Measurements from ENCODE around the gene KCNMA1. TPM values are rescaled to one million over a fixed set of nuclear protein-coding genes. Genes with fewer than 3 reads are reported as not detected.
"Not testable (repeated sequence)": the region's sequence is repeated elsewhere in the genome, so short reads cannot be mapped to it uniquely, and the experiment has no call there.

Gene KCNMA1
- total RNA-seq, 1 donor from 2014 or later = 95.5 TPM

GRCh38 chr10:77392236-77392721, 245.3 kb downstream of the KCNMA1 start:
- TF ChIP-seq, protein P1, sequence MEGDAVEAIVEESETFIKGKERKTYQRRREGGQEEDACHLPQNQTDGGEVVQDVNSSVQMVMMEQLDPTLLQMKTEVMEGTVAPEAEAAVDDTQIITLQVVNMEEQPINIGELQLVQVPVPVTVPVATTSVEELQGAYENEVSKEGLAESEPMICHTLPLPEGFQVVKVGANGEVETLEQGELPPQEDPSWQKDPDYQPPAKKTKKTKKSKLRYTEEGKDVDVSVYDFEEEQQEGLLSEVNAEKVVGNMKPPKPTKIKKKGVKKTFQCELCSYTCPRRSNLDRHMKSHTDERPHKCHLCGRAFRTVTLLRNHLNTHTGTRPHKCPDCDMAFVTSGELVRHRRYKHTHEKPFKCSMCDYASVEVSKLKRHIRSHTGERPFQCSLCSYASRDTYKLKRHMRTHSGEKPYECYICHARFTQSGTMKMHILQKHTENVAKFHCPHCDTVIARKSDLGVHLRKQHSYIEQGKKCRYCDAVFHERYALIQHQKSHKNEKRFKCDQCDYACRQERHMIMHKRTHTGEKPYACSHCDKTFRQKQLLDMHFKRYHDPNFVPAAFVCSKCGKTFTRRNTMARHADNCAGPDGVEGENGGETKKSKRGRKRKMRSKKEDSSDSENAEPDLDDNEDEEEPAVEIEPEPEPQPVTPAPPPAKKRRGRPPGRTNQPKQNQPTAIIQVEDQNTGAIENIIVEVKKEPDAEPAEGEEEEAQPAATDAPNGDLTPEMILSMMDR (IDR thresholded peaks at IDR 0.05) = no peak
- Mint-ChIP-seq H3K4me3 (ENCODE audit: unreplicated experiment) (no peak overlapping the region), H3K36me3 (ENCODE audit: unreplicated experiment) (peaks cover 3% of the 10 kb centered on the region), H3K27me3 (ENCODE audit: unreplicated experiment) (no peaks in the 10 kb centered on the region), H3K4me1 (ENCODE audit: unreplicated experiment) (peaks cover 62% of the 10 kb centered on the region), H3K9me3 (ENCODE audit: unreplicated experiment) (no peaks in the 10 kb centered on the region), H3K27ac (ENCODE audit: unreplicated experiment) (peak overlapping the region; percentile 89)
- DNase-seq (ENCODE audit: extremely low spot score, unreplicated experiment) = no peak

- peak overlapping the region; percentile 6 for H3K4me3 Mint-ChIP-seq (ENCODE audit: unreplicated experiment)
- H3K9me3 Mint-ChIP-seq (ENCODE audit: unreplicated experiment) = no peaks in the 10 kb centered on the region
- TF ChIP-seq, protein P1 (IDR thresholded peaks at IDR 0.05) = peak; percentile 71
- H3K27ac Mint-ChIP-seq (ENCODE audit: unreplicated experiment) = peak overlapping the region; percentile 86
- peaks cover 3% of the 10 kb centered on the region for H3K36me3 Mint-ChIP-seq (ENCODE audit: unreplicated experiment)
- H3K4me1 Mint-ChIP-seq (ENCODE audit: unreplicated experiment) = peaks cover 65% of the 10 kb centered on the region
- DNase-seq (ENCODE audit: extremely low spot score, unreplicated experiment) = peak; percentile 94
- H3K27me3 Mint-ChIP-seq (ENCODE audit: unreplicated experiment) = no peaks in the 10 kb centered on the region
Measured at GRCh38 chr10:77391605-77392235, 245.9 kb downstream of the KCNMA1 start.

DNA sequence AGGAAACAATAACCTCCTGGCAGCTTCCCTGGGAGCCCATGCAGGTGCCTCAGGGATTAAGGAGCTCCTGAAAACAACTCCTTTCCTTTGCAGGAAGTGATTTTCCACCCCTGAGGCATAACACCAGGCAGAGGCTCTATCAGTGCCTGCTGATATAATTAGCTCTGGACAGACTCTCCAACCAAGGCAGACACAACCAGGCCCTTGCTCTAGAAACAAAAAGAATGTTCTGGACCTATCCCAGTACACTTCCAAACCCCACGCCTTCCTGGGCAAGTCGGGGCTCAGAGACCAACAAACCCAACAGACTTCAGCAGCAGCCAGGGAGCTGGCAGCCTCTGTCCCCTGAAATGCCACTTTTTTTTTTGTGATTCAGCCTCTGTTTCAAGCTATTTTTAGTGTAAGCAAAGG, 247.1 kb downstream of the KCNMA1 start:
- Mint-ChIP-seq H3K4me3 (ENCODE audit: unreplicated experiment) (no peak overlapping the region), H3K27ac (ENCODE audit: unreplicated experiment) (peak overlapping the region; percentile 56), H3K27me3 (ENCODE audit: unreplicated experiment) (no peaks in the 10 kb centered on the region), H3K4me1 (ENCODE audit: unreplicated experiment) (peaks cover 76% of the 10 kb centered on the region), H3K9me3 (ENCODE audit: unreplicated experiment) (no peaks in the 10 kb centered on the region), H3K36me3 (ENCODE audit: unreplicated experiment) (peaks cover 3% of the 10 kb centered on the region)
- TF ChIP-seq, protein P1 (IDR thresholded peaks at IDR 0.05) = no peak
- DNase-seq (ENCODE audit: extremely low spot score, unreplicated experiment) = no peak

GRCh38 chr10:77388571-77389100, 249.0 kb downstream of the KCNMA1 start:
- Mint-ChIP-seq H3K36me3 (ENCODE audit: unreplicated experiment) (peaks cover 4% of the 10 kb centered on the region), H3K4me1 (ENCODE audit: unreplicated experiment) (peaks cover 75% of the 10 kb centered on the region), H3K27me3 (ENCODE audit: unreplicated experiment) (no peaks in the 10 kb centered on the region), H3K9me3 (ENCODE audit: unreplicated experiment) (no peaks in the 10 kb centered on the region), H3K27ac (ENCODE audit: unreplicated experiment) (no peak overlapping the region), H3K4me3 (ENCODE audit: unreplicated experiment) (no peak overlapping the region)
- TF ChIP-seq, protein P1 (IDR thresholded peaks at IDR 0.05) = no peak
- DNase-seq (ENCODE audit: extremely low spot score, unreplicated experiment) = no peak

- Mint-ChIP-seq H3K4me1 (ENCODE audit: unreplicated experiment) (peaks cover 66% of the 10 kb centered on the region), H3K27ac (ENCODE audit: unreplicated experiment) (peak overlapping the region; percentile 83)
- not testable (repeated sequence) for DNase-seq (ENCODE audit: extremely low spot score, unreplicated experiment); H3K4me3 Mint-ChIP-seq (ENCODE audit: unreplicated experiment); H3K36me3 Mint-ChIP-seq (ENCODE audit: unreplicated experiment); H3K27me3 Mint-ChIP-seq (ENCODE audit: unreplicated experiment); H3K9me3 Mint-ChIP-seq (ENCODE audit: unreplicated experiment)
Measured at GRCh38 chr10:77387701-77388100, 249.9 kb downstream of the KCNMA1 start.

All from osteocyte (in vitro differentiated cells).